Osteocyte (in vitro differentiated cells): Measurements from ENCODE around the gene CMBL. TPM values are rescaled to one million over a fixed set of nuclear protein-coding genes. Genes with fewer than 3 reads are reported as not detected.

Experiments used
- DNase-seq: peaks from one replicate; pipeline ENCODE4 v3.0.0; 2021; ENCODE audit warnings: mixed read lengths; ENCODE audit not compliant: unreplicated experiment; ENCODE audit errors: extremely low spot score
- H3K27ac Mint-ChIP-seq: one replicate; pipeline ENCODE4 v1.8.0; 2021; ENCODE audit warnings: mild to moderate bottlenecking, mixed read lengths; ENCODE audit not compliant: unreplicated experiment
- H3K27me3 Mint-ChIP-seq: one replicate; pipeline ENCODE4 v1.8.0; 2021; ENCODE audit warnings: mixed read lengths; ENCODE audit not compliant: unreplicated experiment
- H3K36me3 Mint-ChIP-seq: one replicate; pipeline ENCODE4 v1.8.0; 2021; ENCODE audit warnings: mixed read lengths; ENCODE audit not compliant: unreplicated experiment
- H3K4me1 Mint-ChIP-seq: one replicate; pipeline ENCODE4 v1.8.0; 2021; ENCODE audit warnings: mixed read lengths; ENCODE audit not compliant: unreplicated experiment
- H3K4me3 Mint-ChIP-seq: one replicate; pipeline ENCODE4 v1.8.0; 2021; ENCODE audit warnings: mild to moderate bottlenecking, moderate library complexity, mixed read lengths; ENCODE audit not compliant: unreplicated experiment
- H3K9me3 Mint-ChIP-seq: one replicate; pipeline ENCODE4 v1.8.0; 2021; ENCODE audit warnings: mixed read lengths; ENCODE audit not compliant: unreplicated experiment
- total RNA-seq: library from RNA; stranded (reverse); gene quantifications from 2 replicates; pipeline ENCODE4 v1.2.1, GENCODE V29; 2021
- TF ChIP-seq, protein P1 (sequence below): fragments of 200-600 bp; sonication (generic); IDR thresholded peaks from 2 replicates; pipeline ENCODE4 v1.5.0; 2021; ENCODE audit warnings: antibody characterized with exemption, mild to moderate bottlenecking, moderate library complexity

CMBL gene
- total RNA-seq, 1 donor from 2014 or later = 23.3 TPM

DNA sequence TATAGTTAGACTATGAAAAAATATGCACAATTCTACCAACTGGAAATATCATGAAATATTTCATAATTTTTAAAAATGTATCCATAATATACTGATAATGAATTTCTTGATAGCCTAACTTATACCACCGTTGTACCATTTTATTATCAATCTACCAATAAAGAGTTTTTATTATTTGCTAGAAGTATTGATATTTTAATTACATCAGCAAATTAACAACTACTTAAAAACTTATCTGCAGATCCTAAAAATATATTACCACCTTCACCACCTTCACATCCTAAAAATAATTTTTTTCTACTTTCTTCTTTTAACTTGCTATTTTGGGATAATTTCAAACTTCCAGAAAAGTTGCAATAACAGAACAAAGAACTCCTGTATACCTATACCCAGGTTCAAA is 79.4 kb downstream of the CMBL start:
- no peak for DNase-seq
- no peak overlapping the region for H3K4me3 Mint-ChIP-seq
- no peak overlapping the region for H3K27ac Mint-ChIP-seq
- no peaks in the 10 kb centered on the region for H3K27me3 Mint-ChIP-seq
- H3K4me1 Mint-ChIP-seq = peaks cover 13% of the 10 kb centered on the region
- peaks cover 21% of the 10 kb centered on the region for H3K36me3 Mint-ChIP-seq
- H3K9me3 Mint-ChIP-seq = peaks cover 8% of the 10 kb centered on the region
- TF ChIP-seq, protein P1, sequence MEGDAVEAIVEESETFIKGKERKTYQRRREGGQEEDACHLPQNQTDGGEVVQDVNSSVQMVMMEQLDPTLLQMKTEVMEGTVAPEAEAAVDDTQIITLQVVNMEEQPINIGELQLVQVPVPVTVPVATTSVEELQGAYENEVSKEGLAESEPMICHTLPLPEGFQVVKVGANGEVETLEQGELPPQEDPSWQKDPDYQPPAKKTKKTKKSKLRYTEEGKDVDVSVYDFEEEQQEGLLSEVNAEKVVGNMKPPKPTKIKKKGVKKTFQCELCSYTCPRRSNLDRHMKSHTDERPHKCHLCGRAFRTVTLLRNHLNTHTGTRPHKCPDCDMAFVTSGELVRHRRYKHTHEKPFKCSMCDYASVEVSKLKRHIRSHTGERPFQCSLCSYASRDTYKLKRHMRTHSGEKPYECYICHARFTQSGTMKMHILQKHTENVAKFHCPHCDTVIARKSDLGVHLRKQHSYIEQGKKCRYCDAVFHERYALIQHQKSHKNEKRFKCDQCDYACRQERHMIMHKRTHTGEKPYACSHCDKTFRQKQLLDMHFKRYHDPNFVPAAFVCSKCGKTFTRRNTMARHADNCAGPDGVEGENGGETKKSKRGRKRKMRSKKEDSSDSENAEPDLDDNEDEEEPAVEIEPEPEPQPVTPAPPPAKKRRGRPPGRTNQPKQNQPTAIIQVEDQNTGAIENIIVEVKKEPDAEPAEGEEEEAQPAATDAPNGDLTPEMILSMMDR = no peak

Other genes starting within 250 kb of the CMBL start
- gene ATPSCKMT, start 58.0 kb downstream of the CMBL start, total RNA-seq = 20.3 and 21.6 TPM in 2 replicates
- 159 and 161 TPM in 2 replicates for gene CCT5, start 57.6 kb downstream of the CMBL start, total RNA-seq
- gene MARCHF6, start 45.8 kb upstream of the CMBL start, total RNA-seq = 180 and 190 TPM in 2 replicates
- gene ROPN1L, start 134.0 kb upstream of the CMBL start, total RNA-seq = not detected in 2 replicates